Measurements from ENCODE around the gene TBCD. TPM values are rescaled to one million over a fixed set of nuclear protein-coding genes. Genes with fewer than 3 reads are reported as not detected.
A peak's percentile ranks its signal among the peaks of the same experiment; 100 is the strongest.

The TBCD gene
- total RNA-seq, 3 donors from 2014 or later, result 41.3 to 76.0 (median 55.4) TPM

GRCh38 chr17:82801377-82801970, 49.6 kb downstream of the TBCD start:
- Histone ChIP-seq H3K9me3 (no peaks in the 10 kb centered on the region), H3K4me3 (no peak overlapping the region), H3K36me3 (ENCODE audit: low read depth) (no peaks in the 10 kb centered on the region), H3K4me1 (ENCODE audit: low read depth) (peaks cover 4% of the 10 kb centered on the region)
- DNase-seq (peak in 2 of 3 donors; percentile 10 to 21), ATAC-seq (no peak)
- TF ChIP-seq, protein P1, sequence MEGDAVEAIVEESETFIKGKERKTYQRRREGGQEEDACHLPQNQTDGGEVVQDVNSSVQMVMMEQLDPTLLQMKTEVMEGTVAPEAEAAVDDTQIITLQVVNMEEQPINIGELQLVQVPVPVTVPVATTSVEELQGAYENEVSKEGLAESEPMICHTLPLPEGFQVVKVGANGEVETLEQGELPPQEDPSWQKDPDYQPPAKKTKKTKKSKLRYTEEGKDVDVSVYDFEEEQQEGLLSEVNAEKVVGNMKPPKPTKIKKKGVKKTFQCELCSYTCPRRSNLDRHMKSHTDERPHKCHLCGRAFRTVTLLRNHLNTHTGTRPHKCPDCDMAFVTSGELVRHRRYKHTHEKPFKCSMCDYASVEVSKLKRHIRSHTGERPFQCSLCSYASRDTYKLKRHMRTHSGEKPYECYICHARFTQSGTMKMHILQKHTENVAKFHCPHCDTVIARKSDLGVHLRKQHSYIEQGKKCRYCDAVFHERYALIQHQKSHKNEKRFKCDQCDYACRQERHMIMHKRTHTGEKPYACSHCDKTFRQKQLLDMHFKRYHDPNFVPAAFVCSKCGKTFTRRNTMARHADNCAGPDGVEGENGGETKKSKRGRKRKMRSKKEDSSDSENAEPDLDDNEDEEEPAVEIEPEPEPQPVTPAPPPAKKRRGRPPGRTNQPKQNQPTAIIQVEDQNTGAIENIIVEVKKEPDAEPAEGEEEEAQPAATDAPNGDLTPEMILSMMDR (IDR thresholded peaks at IDR 0.05), result no peak
- intact Hi-C loops (cut with DNase I, micrococcal nuclease), result no loop called here

DNA sequence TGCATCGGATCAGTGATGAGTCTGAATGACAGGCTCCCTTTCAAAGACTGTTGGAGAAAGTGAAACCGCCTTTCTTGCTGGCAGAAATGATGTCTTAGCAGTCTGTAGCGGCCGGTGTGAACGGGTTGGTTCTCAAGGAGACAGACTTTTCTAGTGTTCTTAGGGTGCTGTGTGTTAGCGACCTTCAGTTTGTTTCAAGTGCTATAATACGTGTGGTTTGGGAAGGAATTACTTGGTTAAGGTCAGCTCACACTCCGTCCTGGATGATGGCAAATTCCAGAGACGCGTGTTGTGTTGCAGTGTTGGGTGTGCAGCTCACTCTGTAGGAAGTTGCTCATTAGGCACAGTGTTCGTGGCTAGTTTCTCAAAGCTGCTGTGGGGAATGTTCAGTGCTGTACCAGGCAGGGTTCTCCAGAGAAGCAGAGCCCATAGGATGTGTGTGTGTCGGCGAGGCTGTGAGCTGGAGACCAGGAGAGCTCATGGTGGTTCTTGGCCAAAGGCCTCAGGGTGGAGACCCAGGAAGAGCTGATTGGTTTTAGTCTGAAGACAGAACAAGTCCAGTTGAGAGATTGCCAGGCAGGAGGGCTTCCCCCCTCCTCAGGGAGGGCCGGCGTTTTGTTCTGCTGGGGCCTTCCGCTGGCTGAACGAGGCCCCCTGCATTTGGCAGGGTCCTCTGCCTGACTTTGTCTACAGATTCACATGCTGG, 50.4 kb downstream of the TBCD start:
- H3K36me3 ChIP-seq (ENCODE audit: low read depth), result no peaks in the 10 kb centered on the region
- peaks cover 4% of the 10 kb centered on the region for H3K4me1 ChIP-seq (ENCODE audit: low read depth)
- H3K9me3 ChIP-seq, result no peaks in the 10 kb centered on the region
- intact Hi-C loops (cut with DNase I, micrococcal nuclease), result no loop called here
- no peak overlapping the region for H3K4me3 ChIP-seq
- TF ChIP-seq, protein P1 (IDR thresholded peaks at IDR 0.05), result no peak
- DNase-seq (peak in 1 of 3 donors; percentile 12), ATAC-seq (no peak)

- TF ChIP-seq, protein P1 (IDR thresholded peaks at IDR 0.05), result no peak
- no peak for ATAC-seq
- Histone ChIP-seq H3K4me3 (no peak overlapping the region), H3K9me3 (no peaks in the 10 kb centered on the region), H3K4me1 (ENCODE audit: low read depth) (peaks cover 4% of the 10 kb centered on the region), H3K36me3 (ENCODE audit: low read depth) (no peaks in the 10 kb centered on the region)
- peak in 1 of 3 donors; percentile 8 for DNase-seq
- intact Hi-C loops (cut with DNase I, micrococcal nuclease), result no loop called here
Observed at GRCh38 chr17:82803185-82803584, 51.3 kb downstream of the TBCD start.

DNA sequence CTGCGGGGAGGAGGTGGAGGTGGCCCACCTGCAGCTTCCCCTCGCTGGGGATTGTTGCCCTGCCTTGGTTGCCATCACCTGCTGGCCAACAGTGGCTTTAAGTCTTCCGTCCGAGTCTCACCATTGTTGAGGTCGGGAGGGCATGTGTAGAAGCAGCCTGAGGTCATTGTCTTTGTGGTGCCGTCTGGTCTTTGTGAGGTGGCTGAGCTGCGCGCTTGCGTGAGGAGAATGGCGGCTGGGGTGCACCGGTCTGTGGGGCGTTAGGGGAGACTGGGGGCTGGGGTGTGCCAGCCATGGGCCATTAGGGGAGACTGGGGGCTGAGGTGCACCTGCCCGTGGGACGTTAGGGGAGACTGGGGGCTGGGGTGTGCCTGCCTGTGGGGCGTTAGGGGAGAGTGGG, 51.7 kb downstream of the TBCD start:
- intact Hi-C loops (cut with DNase I, micrococcal nuclease), result no loop called here
- H3K4me3 ChIP-seq, result no peak overlapping the region
- no peaks in the 10 kb centered on the region for H3K9me3 ChIP-seq
- ATAC-seq, result no peak
- H3K4me1 ChIP-seq (ENCODE audit: low read depth), result peaks cover 4% of the 10 kb centered on the region
- no peaks in the 10 kb centered on the region for H3K36me3 ChIP-seq (ENCODE audit: low read depth)
- TF ChIP-seq, protein P1 (IDR thresholded peaks at IDR 0.05), result no peak
- no peak for DNase-seq

- H3K36me3 ChIP-seq (ENCODE audit: low read depth), result no peaks in the 10 kb centered on the region
- H3K4me3 ChIP-seq, result no peak overlapping the region
- DNase-seq (peak in 2 of 3 donors; percentile 53 to 66), ATAC-seq (peak; percentile 52)
- peaks cover 1% of the 10 kb centered on the region for H3K4me1 ChIP-seq (ENCODE audit: low read depth)
- TF ChIP-seq, protein P1 (IDR thresholded peaks at IDR 0.05), result no peak
- no peaks in the 10 kb centered on the region for H3K9me3 ChIP-seq
- intact Hi-C loops (cut with DNase I, micrococcal nuclease), result no loop called here
Observed at GRCh38 chr17:82804442-82805191, 52.8 kb downstream of the TBCD start.

Data from mucosa of descending colon (tissue), 3 donors.